KMS-11 (cell line): ENCODE results near the gene RYR1.
"Not testable (repeated sequence)": the region's sequence is repeated elsewhere in the genome, so short reads cannot be mapped to it uniquely, and the experiment has no call there.

Source experiments
- H2AFZ ChIP-seq: fragments of 200-600 bp; sonication (generic); 2 replicates; pipeline ENCODE4 v1.6.1; 2016; ENCODE audit warnings: antibody characterized with exemption, mixed run types, low read depth
- H3K27ac ChIP-seq: fragments of 200-600 bp; sonication (generic); 2 replicates; pipeline ENCODE4 v1.6.1; 2016; ENCODE audit warnings: mild to moderate bottlenecking, mixed run types
- H3K27me3 ChIP-seq: fragments of 200-600 bp; sonication (generic); 2 replicates; pipeline ENCODE4 v1.6.1; 2017; ENCODE audit warnings: mild to moderate bottlenecking, low read depth, mixed run types, moderate library complexity; ENCODE audit not compliant: insufficient read depth
- H3K36me3 ChIP-seq: fragments of 200-600 bp; sonication (generic); 2 replicates; pipeline ENCODE4 v1.6.1; 2017; ENCODE audit warnings: mild to moderate bottlenecking, mixed run types; ENCODE audit not compliant: insufficient read depth
- H3K4me1 ChIP-seq: fragments of 200-600 bp; sonication (generic); 2 replicates; pipeline ENCODE4 v1.6.1; 2016; ENCODE audit warnings: mild to moderate bottlenecking, low read depth, mixed run types; ENCODE audit not compliant: poor library complexity, severe bottlenecking
- H3K4me2 ChIP-seq: fragments of 200-600 bp; sonication (generic); 2 replicates; pipeline ENCODE4 v1.7.0; 2016; ENCODE audit warnings: mild to moderate bottlenecking, mixed run types
- H3K4me3 ChIP-seq: fragments of 200-600 bp; sonication (generic); IDR thresholded peaks from 2 replicates; pipeline ENCODE4 v1.6.1; 2017; ENCODE audit warnings: low read depth, low read length, mixed read lengths; ENCODE audit not compliant: insufficient read depth
- H3K79me2 ChIP-seq: fragments of 200-600 bp; sonication (generic); 2 replicates; pipeline ENCODE4 v1.6.1; 2016; ENCODE audit warnings: low read depth, mixed run types; ENCODE audit not compliant: insufficient read depth
- H3K9ac ChIP-seq: fragments of 200-600 bp; sonication (generic); 2 replicates; pipeline ENCODE4 v1.6.1; 2016; ENCODE audit warnings: mild to moderate bottlenecking, mixed run types
- H4K20me1 ChIP-seq: fragments of 200-600 bp; sonication (generic); 2 replicates; pipeline ENCODE4 v1.6.1; 2016; ENCODE audit warnings: mild to moderate bottlenecking, mixed run types; ENCODE audit not compliant: insufficient read depth
- TF ChIP-seq, protein P1 (sequence below): fragments of 200-600 bp; sonication (generic); conservative IDR thresholded peaks from 2 replicates; pipeline ENCODE4 v1.6.1; 2017; ENCODE audit warnings: low read depth, mild to moderate bottlenecking, antibody characterized with exemption, low read length, moderate library complexity, mixed read lengths

Gene RYR1

DNA sequence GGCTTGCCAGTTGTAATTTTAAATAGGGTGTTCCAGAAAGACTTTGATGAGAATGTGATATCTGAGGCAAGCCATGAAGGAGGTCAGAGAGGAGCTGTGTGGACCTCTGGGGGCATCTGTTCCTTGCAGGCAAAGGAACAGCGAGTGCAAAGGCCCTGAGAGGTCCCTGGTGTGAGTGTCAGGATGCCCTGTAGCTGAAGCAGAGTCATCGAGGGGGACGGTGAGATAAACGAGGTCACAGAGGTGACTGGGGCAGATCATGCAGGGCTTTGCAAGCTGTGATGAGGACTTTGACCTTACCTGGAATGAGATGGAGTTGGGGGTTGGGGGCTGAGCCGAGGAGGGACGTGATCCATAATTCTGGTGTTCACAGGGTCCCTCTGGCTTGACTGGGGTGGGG lies 75.0 kb downstream of the RYR1 start:
- no peak overlapping the region for H3K9ac ChIP-seq
- no peak overlapping the region for H2AFZ ChIP-seq
- no peaks in the 10 kb centered on the region for H3K36me3 ChIP-seq
- no peaks in the 10 kb centered on the region for H3K79me2 ChIP-seq
- no peak overlapping the region for H3K4me3 ChIP-seq
- H3K4me1 ChIP-seq, result peaks cover 6% of the 10 kb centered on the region
- TF ChIP-seq, protein P1, sequence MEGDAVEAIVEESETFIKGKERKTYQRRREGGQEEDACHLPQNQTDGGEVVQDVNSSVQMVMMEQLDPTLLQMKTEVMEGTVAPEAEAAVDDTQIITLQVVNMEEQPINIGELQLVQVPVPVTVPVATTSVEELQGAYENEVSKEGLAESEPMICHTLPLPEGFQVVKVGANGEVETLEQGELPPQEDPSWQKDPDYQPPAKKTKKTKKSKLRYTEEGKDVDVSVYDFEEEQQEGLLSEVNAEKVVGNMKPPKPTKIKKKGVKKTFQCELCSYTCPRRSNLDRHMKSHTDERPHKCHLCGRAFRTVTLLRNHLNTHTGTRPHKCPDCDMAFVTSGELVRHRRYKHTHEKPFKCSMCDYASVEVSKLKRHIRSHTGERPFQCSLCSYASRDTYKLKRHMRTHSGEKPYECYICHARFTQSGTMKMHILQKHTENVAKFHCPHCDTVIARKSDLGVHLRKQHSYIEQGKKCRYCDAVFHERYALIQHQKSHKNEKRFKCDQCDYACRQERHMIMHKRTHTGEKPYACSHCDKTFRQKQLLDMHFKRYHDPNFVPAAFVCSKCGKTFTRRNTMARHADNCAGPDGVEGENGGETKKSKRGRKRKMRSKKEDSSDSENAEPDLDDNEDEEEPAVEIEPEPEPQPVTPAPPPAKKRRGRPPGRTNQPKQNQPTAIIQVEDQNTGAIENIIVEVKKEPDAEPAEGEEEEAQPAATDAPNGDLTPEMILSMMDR, result no peak
- H3K4me2 ChIP-seq, result no peak overlapping the region
- peaks cover 54% of the 10 kb centered on the region for H3K27me3 ChIP-seq
- H4K20me1 ChIP-seq, result no peaks in the 10 kb centered on the region
- no peak overlapping the region for H3K27ac ChIP-seq

DNA sequence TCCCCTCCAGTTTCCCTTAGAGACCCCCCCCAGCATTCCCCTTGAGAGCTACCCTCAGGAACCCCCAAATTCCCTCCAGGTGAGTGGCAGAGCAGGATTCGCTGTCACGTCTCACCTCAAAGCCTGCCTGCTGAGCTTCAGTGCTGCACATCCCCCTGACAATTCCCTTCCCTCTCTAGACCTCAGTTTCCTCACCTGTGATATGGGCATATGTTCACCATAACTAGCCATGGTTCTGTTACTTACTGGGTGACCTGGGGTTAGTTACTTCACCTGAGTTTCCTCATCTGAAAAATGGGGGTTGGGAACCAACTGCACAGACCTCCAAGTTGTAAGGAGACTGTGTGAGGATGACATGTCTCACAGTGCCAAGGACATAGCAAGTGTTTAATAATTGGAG lies 75.5 kb downstream of the RYR1 start:
- Histone ChIP-seq H3K4me2 (no peak overlapping the region), H3K36me3 (no peaks in the 10 kb centered on the region)

DNA sequence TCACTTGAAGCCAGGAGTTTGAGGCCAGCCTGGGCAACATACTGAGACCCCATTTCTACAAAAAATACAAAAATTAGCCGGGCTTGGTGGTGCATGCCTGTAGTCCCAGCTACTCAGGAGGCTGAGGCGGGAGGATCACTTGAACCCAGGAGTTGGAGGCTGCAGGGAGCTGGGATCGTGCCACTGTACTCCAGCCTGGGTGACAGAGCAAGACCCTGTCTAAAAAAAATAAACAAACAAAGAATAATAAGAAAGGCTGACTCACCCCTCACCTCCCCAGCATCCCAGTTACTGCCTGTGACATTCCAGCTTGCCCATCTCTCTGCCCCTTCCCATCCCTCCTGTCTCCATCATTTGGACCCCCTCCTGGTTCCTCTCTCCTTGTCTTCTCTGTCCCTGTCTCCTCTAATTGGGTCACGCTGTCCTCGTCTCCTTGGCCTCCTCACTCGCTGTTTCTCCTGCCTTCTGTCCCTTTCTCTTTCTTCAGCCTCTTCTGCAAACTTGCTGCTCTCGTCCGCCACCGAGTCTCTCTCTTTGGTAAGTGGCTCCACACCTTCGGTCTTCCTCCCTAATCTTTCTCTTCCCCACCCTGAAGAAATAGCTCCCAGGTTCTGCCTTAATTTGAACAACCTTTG lies 77.7 kb downstream of the RYR1 start:
- H2AFZ ChIP-seq, result no peak overlapping the region
- no peaks in the 10 kb centered on the region for H3K79me2 ChIP-seq
- no peak overlapping the region for H3K4me2 ChIP-seq
- H3K4me3 ChIP-seq, result no peak overlapping the region
- TF ChIP-seq, protein P1, result no peak
- peaks cover 11% of the 10 kb centered on the region for H3K4me1 ChIP-seq
- no peaks in the 10 kb centered on the region for H4K20me1 ChIP-seq
- no peak overlapping the region for H3K27ac ChIP-seq
- H3K36me3 ChIP-seq, result no peaks in the 10 kb centered on the region
- H3K9ac ChIP-seq, result no peak overlapping the region
- H3K27me3 ChIP-seq, result peaks cover 48% of the 10 kb centered on the region

More for the DNA sequence above, 75.5 kb downstream of the RYR1 start:
- no peak overlapping the region for H2AFZ ChIP-seq
- no peak overlapping the region for H3K4me3 ChIP-seq
- H3K79me2 ChIP-seq, result no peaks in the 10 kb centered on the region
- TF ChIP-seq, protein P1, result no peak
- H3K4me1 ChIP-seq, result peaks cover 11% of the 10 kb centered on the region
- H3K27me3 ChIP-seq, result peaks cover 53% of the 10 kb centered on the region
- H3K27ac ChIP-seq, result no peak overlapping the region
- H4K20me1 ChIP-seq, result no peaks in the 10 kb centered on the region
- no peak overlapping the region for H3K9ac ChIP-seq

DNA sequence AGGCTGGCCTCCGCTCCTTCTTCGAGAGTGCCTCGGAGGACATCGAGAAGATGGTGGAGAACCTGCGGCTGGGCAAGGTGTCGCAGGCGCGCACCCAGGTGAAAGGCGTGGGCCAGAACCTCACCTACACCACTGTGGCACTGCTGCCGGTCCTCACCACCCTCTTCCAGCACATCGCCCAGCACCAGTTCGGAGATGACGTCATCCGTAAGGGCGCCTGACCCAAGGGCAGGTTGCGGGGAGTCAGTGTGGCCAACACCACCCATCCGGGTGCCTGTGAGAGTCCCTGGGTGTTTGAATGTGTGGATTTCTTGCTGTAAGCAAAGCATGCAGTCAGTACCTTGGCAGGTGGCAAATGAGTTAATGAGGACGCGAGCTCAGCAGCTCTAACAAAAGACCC lies 78.8 kb downstream of the RYR1 start:
- H3K9ac ChIP-seq, result no peak overlapping the region
- H3K4me1 ChIP-seq, result peaks cover 6% of the 10 kb centered on the region
- H3K36me3 ChIP-seq, result no peaks in the 10 kb centered on the region
- H2AFZ ChIP-seq, result no peak overlapping the region
- H3K4me2 ChIP-seq, result no peak overlapping the region
- H4K20me1 ChIP-seq, result no peaks in the 10 kb centered on the region
- TF ChIP-seq, protein P1, result no peak
- peaks cover 48% of the 10 kb centered on the region for H3K27me3 ChIP-seq
- no peak overlapping the region for H3K27ac ChIP-seq
- no peak overlapping the region for H3K4me3 ChIP-seq
- H3K79me2 ChIP-seq, result no peaks in the 10 kb centered on the region

DNA sequence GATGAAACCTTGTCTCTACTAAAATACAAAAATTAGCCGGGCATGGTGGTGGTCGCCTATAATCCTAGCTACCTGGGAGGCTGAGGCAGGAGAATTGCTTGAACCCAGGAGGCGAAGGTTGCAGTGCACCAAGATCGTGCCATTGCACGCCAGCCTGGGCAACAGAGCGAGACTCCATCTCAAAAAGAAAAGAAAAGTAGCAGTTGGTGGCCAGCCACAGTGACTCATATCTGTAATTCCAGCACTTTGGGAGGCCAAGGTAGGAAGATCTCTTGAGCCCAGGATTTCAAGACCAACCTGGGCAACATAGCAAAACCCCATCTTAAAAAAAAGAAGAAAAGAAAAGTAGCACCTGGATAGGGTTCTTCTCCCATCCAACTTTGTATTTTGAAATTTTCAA lies 79.7 kb downstream of the RYR1 start:
- H3K27ac ChIP-seq, result not testable (repeated sequence)
- peaks cover 54% of the 10 kb centered on the region for H3K27me3 ChIP-seq

More for the DNA sequence above, 79.7 kb downstream of the RYR1 start:
- H3K4me3 ChIP-seq, H3K79me2 ChIP-seq, H3K9ac ChIP-seq, H3K36me3 ChIP-seq, H3K4me2 ChIP-seq, H3K4me1 ChIP-seq, H2AFZ ChIP-seq, H4K20me1 ChIP-seq: not testable (repeated sequence)
